ENCODE measurements around the gene ASCL1.

GRCh38 chr12:102951841-102952240 is 5.6 kb upstream of the ASCL1 start:
- TF ChIP-seq, protein P1, sequence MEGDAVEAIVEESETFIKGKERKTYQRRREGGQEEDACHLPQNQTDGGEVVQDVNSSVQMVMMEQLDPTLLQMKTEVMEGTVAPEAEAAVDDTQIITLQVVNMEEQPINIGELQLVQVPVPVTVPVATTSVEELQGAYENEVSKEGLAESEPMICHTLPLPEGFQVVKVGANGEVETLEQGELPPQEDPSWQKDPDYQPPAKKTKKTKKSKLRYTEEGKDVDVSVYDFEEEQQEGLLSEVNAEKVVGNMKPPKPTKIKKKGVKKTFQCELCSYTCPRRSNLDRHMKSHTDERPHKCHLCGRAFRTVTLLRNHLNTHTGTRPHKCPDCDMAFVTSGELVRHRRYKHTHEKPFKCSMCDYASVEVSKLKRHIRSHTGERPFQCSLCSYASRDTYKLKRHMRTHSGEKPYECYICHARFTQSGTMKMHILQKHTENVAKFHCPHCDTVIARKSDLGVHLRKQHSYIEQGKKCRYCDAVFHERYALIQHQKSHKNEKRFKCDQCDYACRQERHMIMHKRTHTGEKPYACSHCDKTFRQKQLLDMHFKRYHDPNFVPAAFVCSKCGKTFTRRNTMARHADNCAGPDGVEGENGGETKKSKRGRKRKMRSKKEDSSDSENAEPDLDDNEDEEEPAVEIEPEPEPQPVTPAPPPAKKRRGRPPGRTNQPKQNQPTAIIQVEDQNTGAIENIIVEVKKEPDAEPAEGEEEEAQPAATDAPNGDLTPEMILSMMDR (IDR thresholded peaks at IDR 0.05; ENCODE audit: insufficient read depth, low read length, poor library complexity, severe bottlenecking), result no peak
- TF ChIP-seq EZH2phosphoT487 (conservative IDR thresholded peaks at IDR 0.05; ENCODE audit: low read length), result no peak

All from SU-DHL-6 (cell line).